GM12874 (cell line): Measurements from ENCODE around the gene SAXO2.

Source experiments
- CTCF ChIP-seq: IDR thresholded peaks from 2 replicates; pipeline ENCODE4 v1.5.1; 2011; ENCODE audit warnings: low read depth, mild to moderate bottlenecking, control low read depth, low read length, moderate library complexity; ENCODE audit not compliant: insufficient read depth

SAXO2 gene

GRCh38 chr15:82309802-82310201 lies 47.2 kb downstream of the SAXO2 start:
- no peak for TF ChIP-seq CTCF

- TF ChIP-seq CTCF = no peak
Measured at GRCh38 chr15:82312586-82313349, 50.1 kb downstream of the SAXO2 start.

DNA sequence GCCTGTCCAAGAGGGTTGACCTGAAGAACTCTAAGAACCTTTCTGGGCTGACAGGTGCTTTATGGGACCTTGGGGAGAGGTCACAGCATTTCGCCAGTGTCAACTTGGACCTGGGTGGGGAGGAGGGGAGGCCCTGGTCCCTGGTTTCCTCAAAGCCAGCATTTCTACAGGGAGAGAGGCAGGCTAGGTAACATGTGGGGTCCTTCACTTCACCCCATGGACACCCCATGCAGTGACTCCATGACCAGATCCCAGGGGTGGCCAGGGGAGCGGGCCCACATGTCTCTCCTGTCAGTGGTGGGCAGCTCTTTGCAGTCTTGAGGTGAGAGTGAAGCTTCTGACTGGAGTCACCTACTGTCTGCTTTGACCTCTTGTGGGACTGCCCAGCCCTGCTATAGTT lies 50.8 kb downstream of the SAXO2 start:
- no peak for TF ChIP-seq CTCF

- no peak for TF ChIP-seq CTCF
Measured at GRCh38 chr15:82314769-82315518, 52.3 kb downstream of the SAXO2 start.

DNA sequence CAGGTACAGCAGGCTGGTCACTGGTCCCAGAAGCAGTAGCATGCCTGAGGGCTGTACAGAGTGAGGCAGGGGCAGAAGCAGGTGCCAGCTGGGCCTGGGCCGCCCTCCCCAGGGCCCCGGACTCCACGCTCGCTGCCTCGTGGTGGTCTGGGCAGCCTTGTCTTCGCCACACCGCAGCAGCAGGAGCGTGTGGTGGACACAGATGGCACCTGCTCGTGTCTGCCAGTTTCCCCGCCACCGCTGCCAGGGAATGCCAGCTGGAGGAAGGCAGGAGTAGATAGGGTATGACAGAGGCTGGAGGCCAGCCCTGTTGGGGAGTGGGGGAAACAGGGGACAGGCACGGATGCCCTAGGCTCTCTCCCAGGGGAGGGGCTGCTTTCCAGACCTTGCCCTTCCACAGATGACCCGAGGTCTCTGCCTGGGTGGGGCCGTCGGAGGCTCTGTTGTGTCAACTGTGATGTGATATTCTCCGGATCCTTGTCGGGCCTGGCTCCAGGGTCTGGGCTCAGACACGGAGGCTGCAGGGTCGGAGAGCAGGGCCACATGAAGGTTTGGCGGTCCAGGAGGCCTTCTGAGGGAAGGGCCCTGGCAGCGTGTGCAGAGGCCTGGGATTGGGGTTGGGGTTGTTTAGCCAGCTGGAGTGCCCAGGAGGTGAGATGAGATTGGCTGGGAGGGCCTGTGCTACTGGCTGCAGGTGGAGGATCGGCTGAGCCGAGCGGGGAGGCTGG lies 53.1 kb downstream of the SAXO2 start:
- TF ChIP-seq CTCF = no peak

GRCh38 chr15:82317091-82317489 lies 54.5 kb downstream of the SAXO2 start:
- no peak for TF ChIP-seq CTCF
